Endothelial cell of umbilical vein (primary cell): Measurements from ENCODE around the gene TRAPPC2.

ENCODE experiments used
- EZH2 ChIP-seq: IDR thresholded peaks from 2 replicates; pipeline ENCODE4 v1.6.1; 2012; ENCODE audit warnings: borderline replicate concordance, low read depth, mild to moderate bottlenecking, moderate library complexity, low read length, inconsistent platforms; ENCODE audit not compliant: severe bottlenecking
- FOS ChIP-seq: IDR thresholded peaks from 2 replicates; pipeline ENCODE4 v1.6.1; 2011; ENCODE audit warnings: mild to moderate bottlenecking, low read length, moderate library complexity, borderline replicate concordance; ENCODE audit not compliant: insufficient read depth
- JUN ChIP-seq: IDR thresholded peaks from 2 replicates; pipeline ENCODE4 v1.6.1; 2011; ENCODE audit warnings: borderline replicate concordance, low read depth; ENCODE audit not compliant: insufficient read length, insufficient read depth
- POLR2A ChIP-seq: IDR thresholded peaks from 2 replicates; pipeline ENCODE4 v1.6.1; 2012; ENCODE audit warnings: low read depth, mild to moderate bottlenecking, control low read depth, low read length
- POLR2AphosphoS5 ChIP-seq: IDR thresholded peaks from 2 replicates; pipeline ENCODE4 v1.6.1; 2012; ENCODE audit warnings: low read depth, mild to moderate bottlenecking, control low read depth, low read length, moderate library complexity; ENCODE audit not compliant: insufficient read depth
- TF ChIP-seq, protein P1 (sequence below), 2 donors: IDR thresholded peaks; 1 replicate in 1 of 2; 2 replicates in 1 of 2; pipeline ENCODE4 v1.5.1; 2011; ENCODE audit warnings: low read length in 2 of 2, mild to moderate bottlenecking in 2 of 2, moderate library complexity in 2 of 2, control low read depth in 1 of 2, inconsistent platforms in 1 of 2, low read depth in 1 of 2; ENCODE audit not compliant: insufficient read depth in 1 of 2; ENCODE audit errors: extremely low read depth in 1 of 2

DNA sequence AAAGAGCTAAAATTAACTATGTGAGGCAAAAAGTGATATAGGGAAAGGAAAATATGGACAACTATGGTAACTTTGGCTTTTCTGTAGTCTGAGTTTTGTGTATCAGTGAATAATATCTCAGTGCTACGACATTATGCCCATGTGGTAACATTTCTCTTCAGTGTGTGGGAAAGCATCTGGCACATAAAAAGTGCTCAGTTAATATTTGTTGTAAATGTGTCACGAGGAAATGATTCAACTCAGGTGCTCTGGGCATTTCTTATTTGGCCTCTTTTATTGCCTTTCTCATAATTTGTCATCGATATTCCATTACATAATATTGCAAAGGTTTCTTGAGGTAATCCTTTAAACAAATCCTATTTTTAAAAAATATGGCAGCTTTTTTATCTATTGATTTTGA, 17.7 kb upstream of the TRAPPC2 start:
- no peak for TF ChIP-seq POLR2A
- TF ChIP-seq, protein P1, sequence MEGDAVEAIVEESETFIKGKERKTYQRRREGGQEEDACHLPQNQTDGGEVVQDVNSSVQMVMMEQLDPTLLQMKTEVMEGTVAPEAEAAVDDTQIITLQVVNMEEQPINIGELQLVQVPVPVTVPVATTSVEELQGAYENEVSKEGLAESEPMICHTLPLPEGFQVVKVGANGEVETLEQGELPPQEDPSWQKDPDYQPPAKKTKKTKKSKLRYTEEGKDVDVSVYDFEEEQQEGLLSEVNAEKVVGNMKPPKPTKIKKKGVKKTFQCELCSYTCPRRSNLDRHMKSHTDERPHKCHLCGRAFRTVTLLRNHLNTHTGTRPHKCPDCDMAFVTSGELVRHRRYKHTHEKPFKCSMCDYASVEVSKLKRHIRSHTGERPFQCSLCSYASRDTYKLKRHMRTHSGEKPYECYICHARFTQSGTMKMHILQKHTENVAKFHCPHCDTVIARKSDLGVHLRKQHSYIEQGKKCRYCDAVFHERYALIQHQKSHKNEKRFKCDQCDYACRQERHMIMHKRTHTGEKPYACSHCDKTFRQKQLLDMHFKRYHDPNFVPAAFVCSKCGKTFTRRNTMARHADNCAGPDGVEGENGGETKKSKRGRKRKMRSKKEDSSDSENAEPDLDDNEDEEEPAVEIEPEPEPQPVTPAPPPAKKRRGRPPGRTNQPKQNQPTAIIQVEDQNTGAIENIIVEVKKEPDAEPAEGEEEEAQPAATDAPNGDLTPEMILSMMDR (IDR thresholded peaks at IDR 0.05; ENCODE audit: extremely low read depth in 1 of 2, insufficient read depth in 1 of 2, low read depth in 1 of 2, low read length in 2 of 2), result no peak
- no peak for TF ChIP-seq EZH2
- TF ChIP-seq FOS, result no peak
- no peak for TF ChIP-seq JUN
- TF ChIP-seq POLR2AphosphoS5, result no peak
